Activated T-cell treated with anti-CD3 and anti-CD28 coated beads, Interleukin-2, amount 50 U/mL, for 4 hours (primary cell): ENCODE results near the gene GRIK2. TPM values are rescaled to one million over a fixed set of nuclear protein-coding genes. Genes with fewer than 3 reads are reported as not detected.
"Not testable (repeated sequence)": the region's sequence is repeated elsewhere in the genome, so short reads cannot be mapped to it uniquely, and the experiment has no call there.

Source experiments
- ATAC-seq, 2 donors: fragments of 200-7000 bp; cut with Tn5 transposase; one replicate each; pipeline ENCODE4 v1.10.0; 2021
- DNase-seq: peaks from one replicate; pipeline ENCODE4 v3.0.0-alpha.2; 2020
- H3K27me3 Mint-ChIP-seq: one replicate; pipeline ENCODE4 v1.8.0; 2021; ENCODE audit warnings: low read depth, mixed read lengths
- H3K36me3 Mint-ChIP-seq: one replicate; pipeline ENCODE4 v1.8.0; 2022; ENCODE audit warnings: mixed read lengths; ENCODE audit not compliant: insufficient read depth
- H3K4me1 Mint-ChIP-seq: one replicate; pipeline ENCODE4 v1.8.0; 2021; ENCODE audit warnings: low read depth, mixed read lengths
- H3K4me3 Mint-ChIP-seq: one replicate; pipeline ENCODE4 v1.8.0; 2021; ENCODE audit warnings: mild to moderate bottlenecking, moderate library complexity, mixed read lengths
- H3K9me3 Mint-ChIP-seq: one replicate; pipeline ENCODE4 v1.8.0; 2021; ENCODE audit warnings: mixed read lengths
- total RNA-seq, 3 donors: library from RNA; stranded (reverse); gene quantifications; one replicate each; pipeline ENCODE4 v1.2.1, GENCODE V29; 2021

GRIK2 gene
- not detected for total RNA-seq

- H3K9me3 Mint-ChIP-seq, result peaks cover 7% of the 10 kb centered on the region
- DNase-seq (no peak), ATAC-seq (peak in 1 of 2 donors; percentile 67)
- H3K4me1 Mint-ChIP-seq, result no peaks in the 10 kb centered on the region
- H3K36me3 Mint-ChIP-seq, result no peaks in the 10 kb centered on the region
- peaks cover 39% of the 10 kb centered on the region for H3K27me3 Mint-ChIP-seq
- H3K4me3 Mint-ChIP-seq, result no peak within 1 kb of the TSS
These were observed at the start of gene GRIK2 for GRCh38 chr6:101393251-101393828. Gene GRIK2, plus strand, starts transcription at chr6:101393708.

GRCh38 chr6:101344885-101345284, 48.6 kb upstream of the GRIK2 start:
- no peaks in the 10 kb centered on the region for H3K27me3 Mint-ChIP-seq

GRCh38 chr6:101348816-101349215, 44.7 kb upstream of the GRIK2 start:
- Mint-ChIP-seq H3K4me1 (no peaks in the 10 kb centered on the region), H3K4me3 (no peak overlapping the region), H3K36me3 (no peaks in the 10 kb centered on the region)

More at GRCh38 chr6:101344885-101345284, 48.6 kb upstream of the GRIK2 start:
- H3K9me3 Mint-ChIP-seq, result no peaks in the 10 kb centered on the region
- no peaks in the 10 kb centered on the region for H3K4me1 Mint-ChIP-seq
- H3K4me3 Mint-ChIP-seq, result no peak overlapping the region
- ATAC-seq (no peak), DNase-seq (no peak)
- H3K36me3 Mint-ChIP-seq, result no peaks in the 10 kb centered on the region

GRCh38 chr6:101350631-101351030, 42.9 kb upstream of the GRIK2 start:
- H3K27me3 Mint-ChIP-seq, ATAC-seq, H3K4me3 Mint-ChIP-seq, DNase-seq, H3K9me3 Mint-ChIP-seq, H3K36me3 Mint-ChIP-seq, H3K4me1 Mint-ChIP-seq: not testable (repeated sequence)

More at GRCh38 chr6:101348816-101349215, 44.7 kb upstream of the GRIK2 start:
- ATAC-seq (no peak), DNase-seq (no peak)
- Mint-ChIP-seq H3K9me3 (no peaks in the 10 kb centered on the region), H3K27me3 (no peaks in the 10 kb centered on the region)

GRCh38 chr6:101351173-101351572, 42.3 kb upstream of the GRIK2 start:
- Mint-ChIP-seq H3K36me3 (no peaks in the 10 kb centered on the region), H3K27me3 (no peaks in the 10 kb centered on the region), H3K4me1 (no peaks in the 10 kb centered on the region), H3K9me3 (no peaks in the 10 kb centered on the region), H3K4me3 (no peak overlapping the region)
- ATAC-seq (no peak), DNase-seq (no peak)

GRCh38 chr6:101352316-101352715, 41.2 kb upstream of the GRIK2 start:
- no peaks in the 10 kb centered on the region for H3K9me3 Mint-ChIP-seq
- DNase-seq (no peak), ATAC-seq (no peak)
- no peaks in the 10 kb centered on the region for H3K4me1 Mint-ChIP-seq
- no peaks in the 10 kb centered on the region for H3K36me3 Mint-ChIP-seq
- no peaks in the 10 kb centered on the region for H3K27me3 Mint-ChIP-seq
- H3K4me3 Mint-ChIP-seq, result no peak overlapping the region

- ATAC-seq, result no peak
- H3K27me3 Mint-ChIP-seq, result no peaks in the 10 kb centered on the region
- no peak for DNase-seq
- H3K36me3 Mint-ChIP-seq, result no peaks in the 10 kb centered on the region
- H3K9me3 Mint-ChIP-seq, result no peaks in the 10 kb centered on the region
- no peak overlapping the region for H3K4me3 Mint-ChIP-seq
- H3K4me1 Mint-ChIP-seq, result no peaks in the 10 kb centered on the region
These were observed 28.3 kb upstream of the GRIK2 start for GRCh38 chr6:101365181-101365580.

GRCh38 chr6:101379926-101380325, 13.6 kb upstream of the GRIK2 start:
- Mint-ChIP-seq H3K4me1 (no peaks in the 10 kb centered on the region), H3K36me3 (no peaks in the 10 kb centered on the region), H3K9me3 (no peaks in the 10 kb centered on the region), H3K4me3 (no peak overlapping the region), H3K27me3 (no peaks in the 10 kb centered on the region)
- DNase-seq, result no peak
- ATAC-seq, result no peak

GRCh38 chr6:101380897-101381630, 12.4 kb upstream of the GRIK2 start:
- Mint-ChIP-seq H3K4me3 (no peak overlapping the region), H3K27me3 (no peaks in the 10 kb centered on the region), H3K36me3 (no peaks in the 10 kb centered on the region), H3K4me1 (no peaks in the 10 kb centered on the region), H3K9me3 (no peaks in the 10 kb centered on the region)
- no peak for DNase-seq
- ATAC-seq, result no peak

- ATAC-seq, H3K9me3 Mint-ChIP-seq, H3K4me3 Mint-ChIP-seq, H3K36me3 Mint-ChIP-seq, DNase-seq, H3K4me1 Mint-ChIP-seq, H3K27me3 Mint-ChIP-seq: not testable (repeated sequence)
These were observed 9.8 kb upstream of the GRIK2 start for GRCh38 chr6:101383747-101384146.

GRCh38 chr6:101386982-101387381, 6.5 kb upstream of the GRIK2 start:
- ATAC-seq (no peak), DNase-seq (no peak)
- H3K4me1 Mint-ChIP-seq, result no peaks in the 10 kb centered on the region
- peaks cover 5% of the 10 kb centered on the region for H3K9me3 Mint-ChIP-seq
- H3K4me3 Mint-ChIP-seq, result no peak overlapping the region
- H3K36me3 Mint-ChIP-seq, result no peaks in the 10 kb centered on the region
- H3K27me3 Mint-ChIP-seq, result peaks cover 12% of the 10 kb centered on the region

- H3K36me3 Mint-ChIP-seq, result no peaks in the 10 kb centered on the region
These were observed 1.5 kb upstream of the GRIK2 start for GRCh38 chr6:101391772-101392585.

GRCh38 chr6:101392586-101393230, 800 bp upstream of the GRIK2 start:
- no peaks in the 10 kb centered on the region for H3K4me1 Mint-ChIP-seq
- H3K4me3 Mint-ChIP-seq, result no peak overlapping the region
- peaks cover 37% of the 10 kb centered on the region for H3K27me3 Mint-ChIP-seq
- ATAC-seq (no peak), DNase-seq (no peak)
- peaks cover 5% of the 10 kb centered on the region for H3K9me3 Mint-ChIP-seq
- no peaks in the 10 kb centered on the region for H3K36me3 Mint-ChIP-seq

More at GRCh38 chr6:101391772-101392585, 1.5 kb upstream of the GRIK2 start:
- peaks cover 35% of the 10 kb centered on the region for H3K27me3 Mint-ChIP-seq
- no peak for DNase-seq
- H3K4me1 Mint-ChIP-seq, result no peaks in the 10 kb centered on the region
- ATAC-seq, result no peak
- H3K4me3 Mint-ChIP-seq, result no peak overlapping the region
- H3K9me3 Mint-ChIP-seq, result peaks cover 5% of the 10 kb centered on the region

GRCh38 chr6:101393829-101394251, 332 bp downstream of the GRIK2 start:
- Mint-ChIP-seq H3K4me3 (no peak overlapping the region), H3K36me3 (no peaks in the 10 kb centered on the region), H3K27me3 (peaks cover 44% of the 10 kb centered on the region), H3K4me1 (no peaks in the 10 kb centered on the region), H3K9me3 (peaks cover 10% of the 10 kb centered on the region)
- DNase-seq, result no peak
- no peak for ATAC-seq
